Neutrophil (primary cell): ENCODE measurements around the gene TMEM51.

ENCODE experiments used
- H3K27ac ChIP-seq: fragments of 200-600 bp; sonication (generic); 2 replicates; pipeline ENCODE4 v1.5.1; 2016; ENCODE audit warnings: mild to moderate bottlenecking, moderate library complexity
- H3K27me3 ChIP-seq: fragments of 200-600 bp; sonication (generic); 2 replicates; pipeline ENCODE4 v1.6.0; 2016; ENCODE audit warnings: mild to moderate bottlenecking
- H3K36me3 ChIP-seq: fragments of 200-600 bp; sonication (generic); 2 replicates; pipeline ENCODE4 v1.5.1; 2017
- H3K4me1 ChIP-seq, 2 experiments: fragments of 200-600 bp in 1 of 2; sonication (generic) in 1 of 2; 1 replicate in 1 of 2; 2 replicates in 1 of 2; pipeline versions ENCODE4 v1.5.1 to v1.6.1; 2013 to 2016; ENCODE audit warnings: low read depth in 1 of 2, low read length in 1 of 2, mild to moderate bottlenecking in 1 of 2, moderate library complexity in 1 of 2; ENCODE audit not compliant: control insufficient read depth in 1 of 2, insufficient read depth in 1 of 2
- H3K4me3 ChIP-seq, 2 experiments: fragments of 200-600 bp in 1 of 2; sonication (generic) in 1 of 2; 1 replicate in 1 of 2; 2 replicates in 1 of 2; pipeline ENCODE4 v1.5.1; 2013 to 2016; ENCODE audit warnings: low read depth in 1 of 2, low read length in 1 of 2, mild to moderate bottlenecking in 1 of 2, moderate library complexity in 1 of 2
- H3K9me3 ChIP-seq: fragments of 200-600 bp; sonication (generic); 2 replicates; pipeline ENCODE4 v1.5.1; 2016
- TF ChIP-seq, protein P1 (sequence below): fragments of 200-600 bp; sonication (generic); IDR thresholded peaks from 2 replicates; pipeline ENCODE4 v1.5.1; 2016; ENCODE audit warnings: antibody characterized with exemption

Gene TMEM51

DNA sequence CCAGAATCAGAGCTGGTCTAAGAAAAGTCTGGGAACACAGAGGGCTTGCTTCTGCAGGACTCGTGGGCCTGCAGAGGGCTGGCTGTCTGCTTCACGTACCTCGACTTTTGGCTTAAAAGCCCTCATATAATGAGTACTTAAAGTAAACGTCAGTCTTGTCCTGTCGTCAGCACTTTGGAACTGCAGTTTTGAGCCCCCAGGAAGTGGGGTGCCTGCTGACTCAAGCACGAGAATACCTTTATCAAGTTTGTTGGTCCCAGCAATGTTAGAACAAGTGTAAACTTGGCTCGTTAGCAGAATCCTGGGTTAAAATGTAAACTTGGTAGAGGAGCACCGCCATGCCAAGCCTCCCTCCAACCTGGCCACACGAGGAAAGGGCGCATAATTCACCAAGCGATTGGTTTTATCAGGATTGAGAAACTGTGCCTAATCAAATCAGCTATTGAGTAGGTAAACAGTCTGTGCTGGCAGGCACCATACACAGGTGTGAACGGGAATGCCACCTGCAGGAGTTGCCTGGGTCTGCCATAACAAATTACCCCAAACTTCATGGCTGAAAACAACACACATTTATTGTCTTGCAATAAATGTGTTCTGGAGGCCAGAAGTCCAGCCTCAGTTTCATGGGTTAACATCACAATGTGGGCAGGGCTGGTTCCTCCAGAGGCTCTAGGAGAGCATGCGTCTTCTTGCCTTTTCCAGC is 48.5 kb downstream of the TMEM51 start:
- H3K4me1 ChIP-seq: no peaks in the 10 kb centered on the region
- H3K4me3 ChIP-seq: no peak overlapping the region
- H3K36me3 ChIP-seq: no peaks in the 10 kb centered on the region
- no peaks in the 10 kb centered on the region for H3K9me3 ChIP-seq
- TF ChIP-seq, protein P1, sequence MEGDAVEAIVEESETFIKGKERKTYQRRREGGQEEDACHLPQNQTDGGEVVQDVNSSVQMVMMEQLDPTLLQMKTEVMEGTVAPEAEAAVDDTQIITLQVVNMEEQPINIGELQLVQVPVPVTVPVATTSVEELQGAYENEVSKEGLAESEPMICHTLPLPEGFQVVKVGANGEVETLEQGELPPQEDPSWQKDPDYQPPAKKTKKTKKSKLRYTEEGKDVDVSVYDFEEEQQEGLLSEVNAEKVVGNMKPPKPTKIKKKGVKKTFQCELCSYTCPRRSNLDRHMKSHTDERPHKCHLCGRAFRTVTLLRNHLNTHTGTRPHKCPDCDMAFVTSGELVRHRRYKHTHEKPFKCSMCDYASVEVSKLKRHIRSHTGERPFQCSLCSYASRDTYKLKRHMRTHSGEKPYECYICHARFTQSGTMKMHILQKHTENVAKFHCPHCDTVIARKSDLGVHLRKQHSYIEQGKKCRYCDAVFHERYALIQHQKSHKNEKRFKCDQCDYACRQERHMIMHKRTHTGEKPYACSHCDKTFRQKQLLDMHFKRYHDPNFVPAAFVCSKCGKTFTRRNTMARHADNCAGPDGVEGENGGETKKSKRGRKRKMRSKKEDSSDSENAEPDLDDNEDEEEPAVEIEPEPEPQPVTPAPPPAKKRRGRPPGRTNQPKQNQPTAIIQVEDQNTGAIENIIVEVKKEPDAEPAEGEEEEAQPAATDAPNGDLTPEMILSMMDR: no peak
- no peaks in the 10 kb centered on the region for H3K27me3 ChIP-seq
- no peak overlapping the region for H3K27ac ChIP-seq

DNA sequence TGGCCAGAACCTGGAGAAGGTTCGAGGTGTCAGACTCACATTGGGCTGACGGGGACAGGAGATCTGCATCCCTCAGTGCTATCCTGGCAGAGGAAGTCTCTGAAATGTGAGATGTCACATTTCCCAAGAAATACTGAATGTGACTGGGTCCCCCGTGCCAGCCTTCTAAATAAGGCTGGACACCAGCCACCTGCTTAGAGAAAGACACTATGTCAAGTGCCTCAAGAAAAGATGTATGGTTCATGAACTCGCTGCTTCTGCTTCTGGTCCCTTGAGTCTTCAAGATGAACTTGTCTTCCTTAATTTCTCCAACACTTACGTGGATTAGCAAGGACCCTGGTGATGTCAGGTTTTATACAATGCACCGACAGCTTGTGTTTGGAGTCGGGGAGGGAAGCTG is 51.4 kb downstream of the TMEM51 start:
- H3K4me1 ChIP-seq: no peaks in the 10 kb centered on the region
- no peak overlapping the region for H3K4me3 ChIP-seq
- H3K36me3 ChIP-seq: no peaks in the 10 kb centered on the region
- H3K9me3 ChIP-seq: no peaks in the 10 kb centered on the region
- H3K27me3 ChIP-seq: no peaks in the 10 kb centered on the region
- TF ChIP-seq, protein P1: no peak
- no peak overlapping the region for H3K27ac ChIP-seq

DNA sequence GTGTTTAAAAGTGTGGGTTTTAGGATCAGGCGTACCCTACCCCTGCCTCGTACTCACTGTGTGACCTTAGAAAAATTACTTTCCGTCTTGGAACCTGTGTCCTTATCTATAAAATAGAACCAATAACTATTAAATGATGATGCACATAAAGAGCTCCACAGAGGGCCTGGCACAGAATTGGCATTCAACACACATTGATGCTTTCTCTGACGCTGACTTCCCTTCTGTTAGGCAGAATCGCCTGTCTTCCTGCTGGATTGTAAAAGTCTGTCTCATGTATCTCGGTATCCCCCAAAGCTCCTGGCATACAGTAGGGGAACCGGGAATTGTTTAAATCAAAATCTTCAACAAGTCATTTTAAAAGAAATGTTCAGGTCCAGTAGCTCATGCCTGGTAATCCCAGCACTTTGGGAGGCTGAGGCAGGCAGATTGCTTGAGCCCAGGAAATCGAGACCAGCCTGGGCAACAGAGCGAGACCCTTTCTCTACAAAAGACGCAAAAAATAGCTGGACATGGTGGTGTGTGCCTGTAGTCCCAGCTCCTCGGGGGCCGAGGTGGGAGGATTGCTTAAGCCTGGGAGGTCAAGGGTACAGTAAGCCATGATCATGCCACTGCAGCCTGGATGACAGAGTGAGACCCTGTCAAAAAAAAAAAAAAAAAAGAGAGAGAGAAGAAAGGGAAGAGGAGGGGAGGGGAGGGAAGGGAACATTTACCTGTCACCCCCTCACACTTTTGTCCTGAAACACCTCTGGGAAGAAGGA is 52.2 kb downstream of the TMEM51 start:
- Histone ChIP-seq H3K27ac (no peak overlapping the region), H3K36me3 (no peaks in the 10 kb centered on the region), H3K4me3 (no peak overlapping the region), H3K9me3 (no peaks in the 10 kb centered on the region), H3K4me1 (no peaks in the 10 kb centered on the region), H3K27me3 (no peaks in the 10 kb centered on the region)
- TF ChIP-seq, protein P1: no peak

DNA sequence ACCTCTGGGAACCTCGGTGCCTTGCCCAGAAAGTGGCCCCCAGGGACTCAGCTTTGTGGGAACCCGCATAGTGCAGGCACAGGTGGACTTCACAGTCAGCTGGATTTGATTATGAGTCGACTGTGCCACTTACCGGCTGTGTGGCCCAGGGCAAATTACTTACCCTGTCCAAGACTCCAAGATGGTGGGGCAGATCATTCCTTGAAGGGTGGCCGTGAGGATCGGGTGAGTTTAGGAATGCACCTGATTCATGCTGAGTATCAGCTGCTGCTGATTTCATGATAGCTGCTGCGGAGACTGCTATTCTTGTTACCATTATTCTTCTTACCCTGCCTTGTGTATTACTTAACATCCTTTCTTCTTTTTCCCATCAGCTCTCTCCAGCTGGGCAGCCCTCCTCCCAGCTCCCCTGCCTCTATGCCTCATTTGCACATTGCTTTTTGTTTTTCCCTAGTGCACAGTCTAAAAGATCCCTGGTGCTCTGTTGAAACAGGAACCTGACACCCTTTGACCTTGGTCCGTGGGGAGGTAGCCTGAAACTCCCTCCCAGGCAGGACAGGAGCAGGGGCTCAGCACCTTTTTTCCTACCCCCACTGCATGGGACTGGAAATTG is 53.0 kb downstream of the TMEM51 start:
- no peaks in the 10 kb centered on the region for H3K4me1 ChIP-seq
- no peak overlapping the region for H3K4me3 ChIP-seq
- H3K36me3 ChIP-seq: no peaks in the 10 kb centered on the region
- no peaks in the 10 kb centered on the region for H3K9me3 ChIP-seq
- H3K27ac ChIP-seq: no peak overlapping the region
- no peaks in the 10 kb centered on the region for H3K27me3 ChIP-seq
- TF ChIP-seq, protein P1: no peak

DNA sequence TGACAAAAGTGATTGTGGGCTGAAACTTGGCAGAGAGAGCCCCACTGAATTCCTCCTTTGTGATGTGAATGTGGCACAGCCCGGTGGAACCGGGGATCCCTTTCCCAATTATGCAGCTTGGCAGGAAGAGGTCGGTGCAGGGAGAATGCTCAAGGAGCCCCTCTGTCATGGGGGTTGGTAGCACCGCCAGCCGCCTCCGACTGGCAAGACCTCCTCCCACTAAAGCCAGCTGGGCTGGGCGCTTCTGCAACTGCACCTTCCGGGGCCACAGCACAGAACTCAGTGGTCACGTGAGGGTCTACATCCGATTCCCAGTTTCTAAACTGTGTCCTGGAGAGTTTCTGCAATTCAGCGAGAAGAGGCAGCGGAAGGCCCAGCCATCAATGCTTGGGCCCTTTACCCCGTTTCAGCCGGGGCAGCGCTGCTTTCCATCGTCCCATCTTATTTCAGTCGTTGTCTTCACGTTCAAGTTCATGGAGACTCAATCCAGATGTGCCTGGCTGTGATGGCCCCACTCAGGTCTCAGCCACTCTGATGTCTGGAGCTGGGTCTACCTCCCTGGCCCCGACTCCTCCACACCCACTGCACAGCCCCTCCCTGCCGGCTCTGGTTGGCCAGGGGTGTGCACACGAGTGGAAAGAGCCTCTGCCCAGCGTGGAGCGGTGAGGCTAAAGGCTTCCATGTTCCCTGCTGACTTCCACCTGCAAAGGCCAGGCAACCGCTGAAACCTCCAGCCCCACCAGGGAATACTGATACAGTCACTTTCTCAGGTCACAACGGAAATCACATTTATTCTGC is 53.7 kb downstream of the TMEM51 start:
- TF ChIP-seq, protein P1: no peak
- Histone ChIP-seq H3K9me3 (no peaks in the 10 kb centered on the region), H3K4me1 (no peaks in the 10 kb centered on the region), H3K4me3 (no peak overlapping the region), H3K36me3 (no peaks in the 10 kb centered on the region), H3K27me3 (no peaks in the 10 kb centered on the region), H3K27ac (no peak overlapping the region)
